Natural killer cell (primary cell): ENCODE results near the gene TMEM170B. TPM values are rescaled to one million over a fixed set of nuclear protein-coding genes. Genes with fewer than 3 reads are reported as not detected.

Experiments used
- ATAC-seq, 3 donors: fragments of 150-1000 bp in 2 of 3; fragments of 200-7000 bp in 1 of 3; cut with Tn5 transposase; 1 replicate in 1 of 3; 2 replicates in 2 of 3; pipeline ENCODE4 v1.10.0; 2021; ENCODE audit warnings: mild to moderate bottlenecking in 2 of 3, moderate library complexity in 2 of 3
- DNase-seq, 2 donors: peaks; one replicate each; pipeline versions ENCODE4 v3.0.0 to v3.0.0-alpha.2; 2013 to 2021; ENCODE audit warnings: mixed read lengths in 1 of 2
- H3K27ac ChIP-seq: one replicate; pipeline ENCODE4 v1.5.1; 2013; ENCODE audit warnings: mild to moderate bottlenecking, low read length
- H3K27me3 ChIP-seq: one replicate; pipeline ENCODE4 v1.6.1; 2013; ENCODE audit warnings: low read length; ENCODE audit not compliant: control insufficient read depth, insufficient read depth
- H3K36me3 ChIP-seq: one replicate; pipeline ENCODE4 v1.6.1; 2013; ENCODE audit warnings: low read length; ENCODE audit not compliant: control insufficient read depth, insufficient read depth
- H3K4me1 ChIP-seq: one replicate; pipeline ENCODE4 v1.6.1; 2013; ENCODE audit warnings: low read length; ENCODE audit not compliant: control insufficient read depth, insufficient read depth
- H3K4me3 ChIP-seq: one replicate; pipeline ENCODE4 v1.5.1; 2013; ENCODE audit warnings: low read length
- H3K9me3 ChIP-seq: one replicate; pipeline ENCODE4 v1.6.1; 2013; ENCODE audit warnings: low read length; ENCODE audit not compliant: control insufficient read depth, insufficient read depth
- H3K27ac Mint-ChIP-seq, 2 donors: one replicate each; pipeline ENCODE4 v1.8.0; 2022; ENCODE audit warnings: mild to moderate bottlenecking in 2 of 2, mixed read lengths in 2 of 2, moderate library complexity in 1 of 2
- H3K27me3 Mint-ChIP-seq, 2 donors: one replicate each; pipeline ENCODE4 v1.8.0; 2022; ENCODE audit warnings: low read depth in 2 of 2, mixed read lengths in 2 of 2
- H3K36me3 Mint-ChIP-seq: one replicate; pipeline ENCODE4 v1.8.0; 2022; ENCODE audit warnings: mixed read lengths
- H3K4me1 Mint-ChIP-seq, 2 donors: one replicate each; pipeline ENCODE4 v1.8.0; 2022; ENCODE audit warnings: mixed read lengths in 2 of 2
- H3K4me3 Mint-ChIP-seq: one replicate; pipeline ENCODE4 v1.8.0; 2022; ENCODE audit warnings: mild to moderate bottlenecking, moderate library complexity, mixed read lengths
- H3K9me3 Mint-ChIP-seq, 2 donors: one replicate each; pipeline ENCODE4 v1.8.0; 2022; ENCODE audit warnings: mixed read lengths in 2 of 2
- WGBS: methylation state at CpG from one replicate; pipeline ENCODE4 v1.1.7; 2013; ENCODE audit warnings: missing lambda C conversion rate; ENCODE audit not compliant: insufficient coverage; 5-methylcytosine and 5-hydroxymethylcytosine counted together
- intact Hi-C: fragments of 100-400 bp; cut with micrococcal nuclease; formaldehyde crosslinking; loops from one replicate; pipeline ENCODE4 v1.14.2; 2022
- total RNA-seq, 4 donors: library from RNA; stranded (reverse); fragments of 120-200 nt in 1 of 4; gene quantifications; one replicate each; pipeline versions ENCODE4 v1.2.3 to v1.2.4, GENCODE V29; 2013 to 2022
- TF ChIP-seq, protein P1 (sequence below): fragments of 200-600 bp; IDR thresholded peaks from one replicate; pipeline ENCODE4 v1.8.0; 2022; ENCODE audit warnings: antibody characterized with exemption

TMEM170B gene
- total RNA-seq, 3 donors from 2014 or later (not counting 1 experiment from before 2014, with no cell fraction given), result 1.8 to 3.6 (median 2.5) TPM

- H3K27ac ChIP-seq, result no peak overlapping the region
- no peak overlapping the region for H3K4me3 Mint-ChIP-seq
- intact Hi-C loops, result no loop called here
Measured at GRCh38 chr6:11631539-11631938, 94.0 kb downstream of the TMEM170B start.

DNA sequence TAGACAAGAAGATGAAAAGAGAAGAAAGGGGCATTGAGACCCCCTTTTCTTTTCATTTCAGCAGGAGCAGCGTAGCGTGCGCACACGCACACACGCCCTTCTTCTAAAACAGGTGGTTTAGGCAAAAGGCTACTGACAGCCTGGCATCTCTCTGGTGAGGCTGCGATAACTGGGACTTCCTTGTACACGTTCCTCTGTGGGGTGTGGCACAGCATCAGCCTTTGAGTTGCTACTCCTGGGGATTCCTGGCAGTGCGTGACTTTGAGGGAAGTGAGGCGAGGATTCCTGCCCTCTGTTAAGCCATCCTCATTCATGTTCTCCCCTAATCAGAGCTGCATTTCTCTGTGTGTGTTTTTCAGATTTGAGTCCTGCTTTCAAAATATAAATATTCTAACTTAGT is 94.7 kb downstream of the TMEM170B start:
- no peaks in the 10 kb centered on the region for H3K4me1 Mint-ChIP-seq

More at GRCh38 chr6:11631539-11631938, 94.0 kb downstream of the TMEM170B start:
- Mint-ChIP-seq H3K9me3 (no peaks in the 10 kb centered on the region), H3K36me3 (no peaks in the 10 kb centered on the region), H3K4me1 (no peaks in the 10 kb centered on the region), H3K27ac (no peak overlapping the region), H3K27me3 (peaks cover 3 to 11% of the 10 kb centered on the region in 2 donors)
- no peak for DNase-seq
- WGBS, result 79% methylated on average over 5 of the region's 5 CpGs
- TF ChIP-seq, protein P1, sequence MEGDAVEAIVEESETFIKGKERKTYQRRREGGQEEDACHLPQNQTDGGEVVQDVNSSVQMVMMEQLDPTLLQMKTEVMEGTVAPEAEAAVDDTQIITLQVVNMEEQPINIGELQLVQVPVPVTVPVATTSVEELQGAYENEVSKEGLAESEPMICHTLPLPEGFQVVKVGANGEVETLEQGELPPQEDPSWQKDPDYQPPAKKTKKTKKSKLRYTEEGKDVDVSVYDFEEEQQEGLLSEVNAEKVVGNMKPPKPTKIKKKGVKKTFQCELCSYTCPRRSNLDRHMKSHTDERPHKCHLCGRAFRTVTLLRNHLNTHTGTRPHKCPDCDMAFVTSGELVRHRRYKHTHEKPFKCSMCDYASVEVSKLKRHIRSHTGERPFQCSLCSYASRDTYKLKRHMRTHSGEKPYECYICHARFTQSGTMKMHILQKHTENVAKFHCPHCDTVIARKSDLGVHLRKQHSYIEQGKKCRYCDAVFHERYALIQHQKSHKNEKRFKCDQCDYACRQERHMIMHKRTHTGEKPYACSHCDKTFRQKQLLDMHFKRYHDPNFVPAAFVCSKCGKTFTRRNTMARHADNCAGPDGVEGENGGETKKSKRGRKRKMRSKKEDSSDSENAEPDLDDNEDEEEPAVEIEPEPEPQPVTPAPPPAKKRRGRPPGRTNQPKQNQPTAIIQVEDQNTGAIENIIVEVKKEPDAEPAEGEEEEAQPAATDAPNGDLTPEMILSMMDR, result no peak
- no peaks in the 10 kb centered on the region for H3K27me3 ChIP-seq
- no peaks in the 10 kb centered on the region for H3K9me3 ChIP-seq
- H3K4me1 ChIP-seq, result no peaks in the 10 kb centered on the region
- no peaks in the 10 kb centered on the region for H3K36me3 ChIP-seq
- no peak overlapping the region for H3K4me3 ChIP-seq
- no peak for ATAC-seq

GRCh38 chr6:11632795-11633511 is 95.4 kb downstream of the TMEM170B start:
- H3K4me3 ChIP-seq, result no peak overlapping the region
- H3K4me1 ChIP-seq, result no peaks in the 10 kb centered on the region
- no peaks in the 10 kb centered on the region for H3K9me3 ChIP-seq
- H3K36me3 Mint-ChIP-seq, result no peaks in the 10 kb centered on the region
- 95% methylated on average over 11 of the region's 11 CpGs for WGBS
- no peaks in the 10 kb centered on the region for H3K36me3 ChIP-seq
- no peak overlapping the region for H3K27ac ChIP-seq
- H3K4me1 Mint-ChIP-seq, result no peaks in the 10 kb centered on the region
- H3K4me3 Mint-ChIP-seq, result no peak overlapping the region
- H3K27me3 Mint-ChIP-seq, result peaks cover 3 to 11% of the 10 kb centered on the region in 2 donors
- H3K9me3 Mint-ChIP-seq, result no peaks in the 10 kb centered on the region
- TF ChIP-seq, protein P1, result no peak
- no peaks in the 10 kb centered on the region for H3K27me3 ChIP-seq
- ATAC-seq, result no peak
- no peak overlapping the region for H3K27ac Mint-ChIP-seq
- intact Hi-C loops, result no loop called here
- no peak for DNase-seq

More for the DNA sequence above, 94.7 kb downstream of the TMEM170B start:
- Mint-ChIP-seq H3K27me3 (peaks cover 3 to 11% of the 10 kb centered on the region in 2 donors), H3K9me3 (no peaks in the 10 kb centered on the region), H3K4me3 (no peak overlapping the region), H3K36me3 (no peaks in the 10 kb centered on the region), H3K27ac (no peak overlapping the region)
- Histone ChIP-seq H3K4me3 (no peak overlapping the region), H3K4me1 (no peaks in the 10 kb centered on the region), H3K27ac (no peak overlapping the region), H3K9me3 (no peaks in the 10 kb centered on the region), H3K36me3 (no peaks in the 10 kb centered on the region), H3K27me3 (no peaks in the 10 kb centered on the region)
- no peak for DNase-seq
- WGBS, result 76% methylated on average over 9 of the region's 9 CpGs
- ATAC-seq, result no peak
- intact Hi-C loops, result no loop called here
- TF ChIP-seq, protein P1, result no peak

Other genes starting within 250 kb of the TMEM170B start
- 1 to 10 TPM in 2 of 3 donors, not detected in 1; 1.1 to 1.5 TPM for gene ADTRP, start 241.1 kb downstream of the TMEM170B start, total RNA-seq